HG02759 (cell line): ENCODE measurements around the gene TMEM117.
A peak's percentile ranks its signal among the peaks of the same experiment; 100 is the strongest.
"Not testable (repeated sequence)": the region's sequence is repeated elsewhere in the genome, so short reads cannot be mapped to it uniquely, and the experiment has no call there.

Experiments
- ATAC-seq: cut with Tn5 transposase; IDR thresholded peaks from one replicate; pipeline ENCODE4 v1.9.1; 2021; ENCODE audit warnings: mild to moderate bottlenecking, moderate library complexity; ENCODE audit not compliant: unreplicated experiment

TMEM117 gene

GRCh38 chr12:44174053-44174452, 338.2 kb downstream of the TMEM117 start:
- no peak for ATAC-seq

- peak; percentile 62 for ATAC-seq
Measured at GRCh38 chr12:44184499-44185206, 348.8 kb downstream of the TMEM117 start.

GRCh38 chr12:44193281-44193680, 357.4 kb downstream of the TMEM117 start:
- peak; percentile 100 for ATAC-seq

GRCh38 chr12:44195719-44196118, 359.8 kb downstream of the TMEM117 start:
- not testable (repeated sequence) for ATAC-seq

DNA sequence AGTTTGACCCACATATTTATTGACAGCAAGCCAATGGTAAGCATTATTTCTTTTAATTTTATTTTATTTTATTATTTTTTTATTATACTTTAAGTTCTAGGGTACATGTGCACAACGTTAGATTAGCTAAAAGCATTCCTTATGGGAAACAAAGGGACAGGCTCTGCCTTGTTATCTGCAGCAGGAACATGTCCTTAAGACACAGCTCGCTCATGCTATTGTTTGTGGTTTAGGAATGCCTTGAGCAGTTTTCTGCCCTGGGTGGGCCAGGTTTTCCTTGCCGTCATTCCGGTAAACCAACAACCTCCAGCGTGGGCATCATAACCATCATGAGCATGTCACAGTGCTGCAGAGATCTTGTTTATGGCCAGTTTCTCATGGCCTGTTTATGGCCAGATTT, 370.2 kb downstream of the TMEM117 start:
- ATAC-seq, result no peak

- ATAC-seq, result no peak
Measured at GRCh38 chr12:44217146-44217883, 381.4 kb downstream of the TMEM117 start.

DNA sequence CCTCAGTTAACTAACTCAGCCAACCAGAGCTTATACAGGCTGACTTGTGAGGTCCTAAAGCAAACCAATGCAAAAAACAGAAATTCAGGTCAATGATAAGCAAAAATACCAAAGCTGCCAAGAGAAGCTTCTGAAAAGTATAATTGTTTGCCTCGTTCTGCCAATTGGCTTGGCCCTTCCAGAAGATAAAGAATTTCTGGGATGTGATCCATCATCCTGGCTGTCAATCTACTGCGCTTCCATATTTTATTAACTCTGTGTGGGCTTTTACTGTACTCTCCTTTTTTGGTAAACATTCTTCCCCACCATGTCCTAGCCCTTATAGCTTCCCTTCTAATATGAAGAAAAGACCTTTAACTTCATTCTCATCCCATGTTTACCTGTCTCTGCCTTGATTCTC, 387.9 kb downstream of the TMEM117 start:
- no peak for ATAC-seq

DNA sequence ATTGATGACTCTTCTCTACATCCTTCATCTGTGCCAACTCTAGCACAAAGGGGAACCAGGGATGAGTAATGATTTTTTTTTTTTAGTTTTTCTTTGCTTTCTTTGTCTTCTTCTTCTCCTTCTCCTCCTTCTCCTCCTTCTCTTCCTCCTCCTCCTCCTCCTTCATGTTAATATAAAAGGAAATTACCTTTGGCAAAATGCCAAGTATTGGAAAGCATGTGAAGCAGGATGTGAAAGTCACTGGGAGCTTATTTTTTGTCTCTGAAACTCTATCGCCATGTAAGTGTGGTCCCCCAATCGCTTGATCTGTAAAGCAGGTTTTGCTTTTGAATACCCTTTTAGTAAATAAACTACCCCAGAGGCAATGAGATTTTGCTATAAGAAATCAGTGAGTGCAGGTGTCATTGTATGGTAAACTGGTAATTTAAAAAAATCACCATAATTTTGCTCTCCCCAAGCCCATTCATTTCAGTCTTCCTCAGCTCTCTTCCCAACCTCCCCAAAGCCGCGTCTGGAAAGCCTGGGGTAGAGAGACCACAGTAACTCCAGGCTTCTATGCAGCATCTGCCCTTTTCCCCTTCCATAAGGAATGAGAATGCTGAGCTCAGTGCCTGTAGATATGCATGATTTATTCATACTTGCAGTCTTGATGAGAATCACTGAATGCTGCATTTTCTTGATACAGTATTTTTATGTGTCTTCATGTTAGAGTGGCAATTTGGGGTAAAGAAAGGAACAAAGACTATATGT, 388.7 kb downstream of the TMEM117 start:
- no peak for ATAC-seq

- ATAC-seq, result no peak
Measured at GRCh38 chr12:44225149-44225510, 389.2 kb downstream of the TMEM117 start.

- ATAC-seq, result no peak
Measured at GRCh38 chr12:44227616-44228015, 391.7 kb downstream of the TMEM117 start.

GRCh38 chr12:44229846-44230245, 394.0 kb downstream of the TMEM117 start:
- no peak for ATAC-seq

DNA sequence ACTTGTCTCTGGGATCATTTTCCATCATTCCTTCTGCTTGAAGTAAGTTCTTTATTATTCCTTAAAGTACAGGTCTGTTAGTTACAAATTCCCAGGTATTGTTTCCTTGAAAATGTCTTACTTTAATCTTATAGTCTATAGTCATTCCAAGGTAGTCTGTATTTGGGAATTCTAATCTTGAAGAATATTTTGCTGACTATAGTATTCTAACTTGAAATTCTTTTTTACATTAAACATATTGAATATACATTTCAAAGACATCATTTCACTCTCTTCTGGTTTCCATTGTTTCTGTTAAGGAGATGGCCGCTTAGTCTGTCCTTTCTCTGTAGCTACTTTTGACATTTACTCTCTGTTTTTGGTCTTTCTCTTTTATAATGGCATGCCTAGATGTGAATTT, 399.8 kb downstream of the TMEM117 start:
- no peak for ATAC-seq

DNA sequence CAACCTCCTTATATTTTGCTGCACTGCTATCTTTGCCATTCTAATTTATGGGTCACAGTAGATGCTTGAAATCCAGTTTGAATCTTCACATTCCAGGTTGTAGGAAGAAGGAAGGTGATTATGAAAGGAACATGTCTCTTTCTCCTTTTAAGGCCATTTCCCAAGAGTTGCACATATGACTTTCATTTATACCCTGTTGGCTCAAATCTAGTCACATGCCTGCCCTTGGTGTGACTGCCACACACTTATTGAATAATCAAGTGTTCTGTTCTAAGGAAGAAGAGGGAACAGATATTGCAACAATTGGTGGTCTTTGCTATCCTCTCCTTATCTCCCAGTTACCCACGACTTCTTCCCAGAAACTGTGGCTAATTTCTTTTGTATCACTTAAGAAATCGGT, 404.3 kb downstream of the TMEM117 start:
- no peak for ATAC-seq

- ATAC-seq, result no peak
Measured at GRCh38 chr12:44245932-44246331, 410.1 kb downstream of the TMEM117 start.

- ATAC-seq, result no peak
Measured at GRCh38 chr12:44246482-44247105, 410.7 kb downstream of the TMEM117 start.

DNA sequence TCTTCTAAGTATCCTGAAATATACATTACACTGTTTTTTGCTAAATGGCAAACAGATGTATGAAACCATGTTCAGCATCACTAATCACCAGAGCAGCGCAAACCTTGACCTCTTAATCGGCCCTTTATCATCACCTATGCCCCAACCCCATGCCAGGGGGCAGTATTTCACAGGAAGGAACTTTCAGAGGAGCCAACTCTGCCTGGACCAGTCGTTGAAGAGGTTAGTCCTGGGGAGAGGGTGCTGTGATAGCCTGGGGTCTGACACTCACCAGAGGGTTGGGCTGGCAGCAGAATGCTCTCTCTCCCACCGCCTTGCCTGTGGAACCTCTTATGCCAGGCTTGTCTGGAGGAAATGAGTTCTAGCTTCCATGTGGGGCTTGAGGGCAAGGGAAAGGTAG, 411.7 kb downstream of the TMEM117 start:
- ATAC-seq, result no peak

- no peak for ATAC-seq
Measured at GRCh38 chr12:44248436-44248835, 412.6 kb downstream of the TMEM117 start.

GRCh38 chr12:44250440-44250839, 414.6 kb downstream of the TMEM117 start:
- ATAC-seq, result not testable (repeated sequence)

DNA sequence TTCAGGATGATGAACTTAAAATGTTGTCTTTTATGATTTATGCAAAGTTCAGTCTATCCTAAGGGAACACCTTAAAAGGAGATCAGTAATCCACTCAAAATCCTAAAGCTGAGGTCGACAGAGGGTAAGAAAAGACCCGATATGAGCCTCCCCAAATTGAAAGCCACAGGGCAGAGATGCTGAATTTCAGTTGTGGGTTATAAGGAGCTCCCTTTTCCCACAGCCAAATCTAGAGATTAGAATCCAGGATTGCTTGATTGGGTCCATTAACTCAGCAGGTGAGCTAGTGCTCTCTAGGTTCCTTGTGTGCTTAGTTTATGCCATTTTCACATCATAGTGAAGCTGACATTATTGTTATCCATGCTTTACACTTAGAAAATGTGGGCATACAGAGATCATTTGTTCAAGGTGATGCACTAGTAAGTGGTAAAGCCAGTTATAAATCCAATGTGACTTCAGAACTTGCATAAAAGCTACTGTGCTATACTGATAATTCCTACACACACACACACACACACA, 417.5 kb downstream of the TMEM117 start:
- ATAC-seq, result no peak

DNA sequence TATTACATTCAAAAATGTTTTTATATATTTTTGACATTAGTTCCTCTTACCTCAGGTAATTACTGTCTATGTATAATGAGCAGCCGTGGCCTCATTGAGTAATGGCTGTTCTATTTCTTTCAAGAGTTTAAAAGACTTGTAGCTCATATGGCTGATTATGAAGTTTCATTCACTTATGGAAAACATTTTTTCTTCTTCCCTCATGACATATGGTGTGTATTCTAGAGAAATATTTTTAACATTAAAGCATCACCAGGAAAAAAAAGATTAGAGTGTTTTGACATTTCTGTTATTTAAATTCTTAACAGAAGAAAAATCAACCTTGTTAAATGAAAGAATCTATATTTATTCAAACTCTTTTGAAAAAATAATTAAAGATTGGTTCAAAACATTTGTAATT, 422.4 kb downstream of the TMEM117 start:
- ATAC-seq, result no peak

DNA sequence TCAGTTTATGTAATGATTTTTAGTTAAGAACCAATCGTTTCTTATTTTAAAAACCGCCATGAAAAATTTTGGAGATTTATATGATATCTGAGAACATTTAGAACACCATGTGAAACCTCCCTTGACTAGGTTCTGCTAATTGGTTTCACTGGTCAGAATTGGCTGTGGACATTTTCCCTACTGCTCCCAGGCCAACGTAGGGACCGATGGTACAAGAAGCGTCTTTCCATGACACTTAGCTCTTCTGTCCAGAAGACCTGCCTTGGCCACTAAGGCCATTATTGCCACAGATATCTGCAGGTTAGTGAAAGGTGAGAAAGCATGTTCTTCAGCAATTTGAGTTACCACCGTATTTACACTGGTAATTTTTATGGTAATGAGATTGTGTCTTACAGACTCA, 424.0 kb downstream of the TMEM117 start:
- ATAC-seq, result no peak
